GM19035 (cell line): ENCODE data around the gene P4HTM.

Source experiments
- ATAC-seq: cut with Tn5 transposase; IDR thresholded peaks from one replicate; pipeline ENCODE4 v1.9.1; 2021; ENCODE audit not compliant: unreplicated experiment

P4HTM gene

GRCh38 chr3:49022688-49023171, 32.7 kb downstream of the P4HTM start:
- ATAC-seq, result no peak

- ATAC-seq, result no peak
Observed at GRCh38 chr3:49023775-49024174, 33.7 kb downstream of the P4HTM start.

GRCh38 chr3:49024449-49024848, 34.4 kb downstream of the P4HTM start:
- no peak for ATAC-seq

- no peak for ATAC-seq
Observed at GRCh38 chr3:49025005-49025792, 35.2 kb downstream of the P4HTM start.

GRCh38 chr3:49025793-49026520, 35.9 kb downstream of the P4HTM start:
- ATAC-seq, result no peak

GRCh38 chr3:49026536-49026935, 36.5 kb downstream of the P4HTM start:
- ATAC-seq, result no peak

- ATAC-seq, result no peak
Observed at GRCh38 chr3:49027634-49028033, 37.6 kb downstream of the P4HTM start.

- ATAC-seq, result no peak
Observed at GRCh38 chr3:49028298-49028672, 38.2 kb downstream of the P4HTM start.

GRCh38 chr3:49028673-49029562, 38.9 kb downstream of the P4HTM start, which contains the start of gene IMPDH2:
Gene IMPDH2, minus strand, starts transcription at chr3:49029398. Its CDS starts 48 bp downstream, at chr3:49029350.
- peak; percentile 93 for ATAC-seq

GRCh38 chr3:49029563-49029884, 39.5 kb downstream of the P4HTM start:
- ATAC-seq, result no peak

GRCh38 chr3:49030321-49030720, 40.3 kb downstream of the P4HTM start:
- no peak for ATAC-seq

GRCh38 chr3:49032646-49033304, 42.7 kb downstream of the P4HTM start:
- no peak for ATAC-seq

GRCh38 chr3:49034650-49035049, 44.6 kb downstream of the P4HTM start:
- ATAC-seq, result no peak

- ATAC-seq, result no peak
Observed at GRCh38 chr3:49035281-49035680, 45.2 kb downstream of the P4HTM start.

GRCh38 chr3:49053543-49053942, 63.5 kb downstream of the P4HTM start:
- ATAC-seq, result no peak

- no peak for ATAC-seq
Observed at GRCh38 chr3:49054344-49054862, 64.4 kb downstream of the P4HTM start.
